H1 (cell line): ENCODE results near the gene LLGL1. TPM values are rescaled to one million over a fixed set of nuclear protein-coding genes. Genes with fewer than 3 reads are reported as not detected.

ENCODE experiments used
- CTCF ChIA-PET: fragments of 300-600 bp; sonication (Branson Sonifier 250); formaldehyde crosslinking; loops from one replicate; lab custom pipeline; 2021; ENCODE audit not compliant: partially characterized antibody; lab: Charles Lee
- POLR2A ChIA-PET: fragments of 300-600 bp; sonication (Branson Sonifier 250); formaldehyde crosslinking; loops from one replicate; lab custom pipeline; 2021; ENCODE audit warnings: inconsistent platforms; ENCODE audit not compliant: partially characterized antibody; lab: Charles Lee
- DNase-seq, 2 experiments: peaks; one replicate each; pipeline versions ENCODE4 v3.0.0 to v3.0.0-alpha.2; 2010 to 2022; ENCODE audit warnings: low spot score in 2 of 2, low read depth in 1 of 2, mixed read lengths in 1 of 2
- FAIRE-seq: peaks from 2 replicates; lab custom pipeline; 2011; peaks lifted over from hg19 to GRCh38; lab: Jason Lieb, UNC
- H2AFZ ChIP-seq: 2 replicates; pipeline ENCODE4 v1.8.1; 2012; ENCODE audit warnings: low read length, inconsistent platforms
- H2AK5ac ChIP-seq: 2 replicates; pipeline ENCODE4 v1.6.1; 2013; ENCODE audit warnings: low read depth, low read length
- H2BK120ac ChIP-seq: replicated peaks from 2 replicates; pipeline ENCODE3; 2013; ENCODE audit warnings: low read depth, low read length, inconsistent platforms
- H2BK12ac ChIP-seq: 2 replicates; pipeline ENCODE4 v1.6.1; 2013; ENCODE audit warnings: low read depth, low read length
- H2BK15ac ChIP-seq: 2 replicates; pipeline ENCODE4 v1.6.1; 2013; ENCODE audit warnings: low read length
- H2BK20ac ChIP-seq: 2 replicates; pipeline ENCODE4 v1.6.1; 2013; ENCODE audit warnings: low read length
- H2BK5ac ChIP-seq: 2 replicates; pipeline ENCODE4 v1.6.1; 2013; ENCODE audit warnings: low read depth, low read length
- H3K14ac ChIP-seq: 2 replicates; pipeline ENCODE4 v1.6.1; 2013; ENCODE audit warnings: inconsistent platforms; ENCODE audit not compliant: insufficient read length
- H3K18ac ChIP-seq: 2 replicates; pipeline ENCODE4 v1.6.1; 2013; ENCODE audit warnings: low read length; ENCODE audit errors: extremely low read depth
- H3K23ac ChIP-seq: 2 replicates; pipeline ENCODE4 v1.6.1; 2013; ENCODE audit warnings: inconsistent platforms; ENCODE audit not compliant: insufficient read length
- H3K23me2 ChIP-seq: 2 replicates; pipeline ENCODE4 v1.6.1; 2013; ENCODE audit warnings: low read depth, low read length
- H3K27ac ChIP-seq: 2 replicates; pipeline ENCODE4 v1.6.1; 2011; ENCODE audit warnings: low read depth, low read length, inconsistent platforms
- H3K27me3 ChIP-seq, 4 experiments: replicated peaks in 1 of 4; 1 replicate in 1 of 4; 2 replicates in 3 of 4; pipeline versions ENCODE4 v1.6.1 to v1.8.1; 2011 to 2013; ENCODE audit warnings: low read length in 3 of 4, mild to moderate bottlenecking in 3 of 4, inconsistent platforms in 2 of 4, mixed read lengths in 2 of 4, moderate library complexity in 1 of 4; ENCODE audit not compliant: control insufficient read depth in 3 of 4, insufficient read depth in 3 of 4; ENCODE audit errors: extremely low read depth in 1 of 4
- H3K36me3 ChIP-seq, 4 experiments: 2 replicates each; pipeline versions ENCODE4 v1.6.1 to v1.8.1; 2011 to 2013; ENCODE audit warnings: mild to moderate bottlenecking in 4 of 4, low read length in 3 of 4, moderate library complexity in 2 of 4, control low read depth in 1 of 4, inconsistent platforms in 1 of 4; ENCODE audit not compliant: insufficient read depth in 4 of 4, control insufficient read depth in 2 of 4
- H3K4ac ChIP-seq: replicated peaks from 2 replicates; pipeline ENCODE3; 2013; ENCODE audit warnings: low read length, low read depth, mixed read lengths, inconsistent platforms; ENCODE audit not compliant: insufficient read length
- H3K4me1 ChIP-seq, 4 experiments: replicated peaks in 1 of 4; 1 replicate in 1 of 4; 2 replicates in 3 of 4; pipeline versions ENCODE4 v1.6.1 to v1.8.1; 2011 to 2013; ENCODE audit warnings: low read length in 3 of 4, inconsistent platforms in 2 of 4, mixed read lengths in 1 of 4; ENCODE audit not compliant: insufficient read depth in 4 of 4, control insufficient read depth in 3 of 4
- H3K4me2 ChIP-seq, 2 experiments: 2 replicates each; pipeline versions ENCODE4 v1.6.1 to v1.8.1; 2011 to 2013; ENCODE audit warnings: low read depth in 2 of 2, low read length in 2 of 2, control low read depth in 1 of 2, inconsistent platforms in 1 of 2, mild to moderate bottlenecking in 1 of 2; ENCODE audit not compliant: insufficient read depth in 1 of 2
- H3K4me3 ChIP-seq, 4 experiments: fragments of 200-600, 300-600 bp in 1 of 4; sonication (generic), shearing (Covaris generic), sonication (Bioruptor Twin) in 1 of 4; 2 replicates each; pipeline versions ENCODE4 v1.5.1 to v1.8.1; 2011 to 2016; ENCODE audit warnings: low read length in 4 of 4, low read depth in 3 of 4, control low read depth in 2 of 4, inconsistent platforms in 2 of 4, mild to moderate bottlenecking in 2 of 4, mixed read lengths in 1 of 4, moderate library complexity in 1 of 4; ENCODE audit not compliant: insufficient read depth in 2 of 4; ENCODE audit errors: extremely low read depth in 1 of 4
- H3K56ac ChIP-seq: replicated peaks from 2 replicates; pipeline ENCODE3; 2013; ENCODE audit warnings: low read depth, mild to moderate bottlenecking, mixed read lengths, low read length, inconsistent platforms; ENCODE audit not compliant: insufficient read length
- H3K79me1 ChIP-seq: 2 replicates; pipeline ENCODE4 v1.6.1; 2013; ENCODE audit warnings: low read depth, low read length, control low read depth
- H3K79me2 ChIP-seq, 2 experiments: 2 replicates each; pipeline versions ENCODE4 v1.6.1 to v1.8.1; 2012 to 2013; ENCODE audit warnings: low read length in 2 of 2, mild to moderate bottlenecking in 2 of 2, inconsistent platforms in 1 of 2; ENCODE audit not compliant: insufficient read depth in 2 of 2, control insufficient read depth in 1 of 2
- H3K9ac ChIP-seq, 4 experiments: replicated peaks in 1 of 4; 1 replicate in 1 of 4; 2 replicates in 3 of 4; pipeline versions ENCODE4 v1.6.1 to v1.8.1; 2011 to 2013; ENCODE audit warnings: low read depth in 3 of 4, low read length in 3 of 4, control low read depth in 2 of 4, mild to moderate bottlenecking in 2 of 4, moderate library complexity in 2 of 4, inconsistent platforms in 1 of 4; ENCODE audit errors: extremely low read depth in 1 of 4
- H3K9me3 ChIP-seq, 2 experiments: 2 replicates each; pipeline versions ENCODE4 v1.6.1 to v1.8.1; 2012 to 2013; ENCODE audit warnings: mild to moderate bottlenecking in 2 of 2, moderate library complexity in 2 of 2, control low read depth in 1 of 2, inconsistent platforms in 1 of 2, low read depth in 1 of 2, low read length in 1 of 2, mixed read lengths in 1 of 2; ENCODE audit not compliant: insufficient read depth in 2 of 2
- H4K20me1 ChIP-seq, 2 experiments: replicated peaks in 1 of 2; 2 replicates each; pipeline versions ENCODE3 to v1.8.1; 2011 to 2013; ENCODE audit warnings: inconsistent platforms in 2 of 2, low read length in 2 of 2, mild to moderate bottlenecking in 1 of 2; ENCODE audit not compliant: insufficient read depth in 2 of 2, control insufficient read depth in 1 of 2
- H4K5ac ChIP-seq: 2 replicates; pipeline ENCODE4 v1.6.1; 2013; ENCODE audit warnings: low read length, low read depth, mixed read lengths, inconsistent platforms; ENCODE audit not compliant: insufficient read length
- H4K8ac ChIP-seq: 2 replicates; pipeline ENCODE4 v1.8.0; 2013; ENCODE audit warnings: mild to moderate bottlenecking, moderate library complexity, low read length, inconsistent platforms; ENCODE audit not compliant: insufficient read depth; ENCODE audit errors: extremely low read depth
- H4K91ac ChIP-seq: replicated peaks from 2 replicates; pipeline ENCODE3; 2013; ENCODE audit warnings: low read length, mixed read lengths, inconsistent platforms; ENCODE audit not compliant: insufficient read length
- BRCA1 ChIP-seq: IDR thresholded peaks from 2 replicates; pipeline ENCODE4 v1.6.1; 2012; ENCODE audit warnings: low read depth, low read length, improper control_type of control experiment
- WGBS, 2 experiments: shearing (Covaris generic) in 1 of 2; methylation state at CpG; one replicate each; pipeline versions ENCODE4 v1.1.6 to v1.1.7; 2013 to 2015; ENCODE audit warnings: low lambda C conversion rate in 2 of 2, mixed read lengths in 2 of 2, inconsistent platforms in 1 of 2, low coverage in 1 of 2, missing lambda C conversion rate in 1 of 2; ENCODE audit not compliant: insufficient replicate concordance in 2 of 2, insufficient coverage in 1 of 2, insufficient read length in 1 of 2; ENCODE audit errors: extremely low coverage in 1 of 2, missing lambda C conversion rate in 1 of 2; 5-methylcytosine and 5-hydroxymethylcytosine counted together
- polyA plus RNA-seq, 7 experiments: library from polyadenylated mRNA; depleted of rRNA in 3 of 7; stranded (reverse) in 5 of 7; unstranded in 2 of 7; fragments of >200 nt in 5 of 7; fragments of 200-250 nt in 2 of 7; gene quantifications; 1 replicate in 5 of 7; 2 replicates in 1 of 7; 4 replicates in 1 of 7; pipeline versions ENCODE4 v1.2.1 to v1.2.3, GENCODE V29; 2011 to 2013; ENCODE audit warnings: missing spikeins in 2 of 7, mixed read lengths in 2 of 7
- total RNA-seq: library from RNA; stranded (reverse); fragmentation: NEBNext Ultra II Directional; extraction: Animal tissue kit (Norgen Biotek cat#: 25700); gene quantifications from 2 replicates; pipeline ENCODE4 v1.2.1, GENCODE V29; 2021

The LLGL1 gene
- total and polyA plus RNA-seq, 2 of the 8 experiments (the other 6 are each of a cell fraction or from before 2014, with no cell fraction given), result 71.3 to 107 TPM

DNA sequence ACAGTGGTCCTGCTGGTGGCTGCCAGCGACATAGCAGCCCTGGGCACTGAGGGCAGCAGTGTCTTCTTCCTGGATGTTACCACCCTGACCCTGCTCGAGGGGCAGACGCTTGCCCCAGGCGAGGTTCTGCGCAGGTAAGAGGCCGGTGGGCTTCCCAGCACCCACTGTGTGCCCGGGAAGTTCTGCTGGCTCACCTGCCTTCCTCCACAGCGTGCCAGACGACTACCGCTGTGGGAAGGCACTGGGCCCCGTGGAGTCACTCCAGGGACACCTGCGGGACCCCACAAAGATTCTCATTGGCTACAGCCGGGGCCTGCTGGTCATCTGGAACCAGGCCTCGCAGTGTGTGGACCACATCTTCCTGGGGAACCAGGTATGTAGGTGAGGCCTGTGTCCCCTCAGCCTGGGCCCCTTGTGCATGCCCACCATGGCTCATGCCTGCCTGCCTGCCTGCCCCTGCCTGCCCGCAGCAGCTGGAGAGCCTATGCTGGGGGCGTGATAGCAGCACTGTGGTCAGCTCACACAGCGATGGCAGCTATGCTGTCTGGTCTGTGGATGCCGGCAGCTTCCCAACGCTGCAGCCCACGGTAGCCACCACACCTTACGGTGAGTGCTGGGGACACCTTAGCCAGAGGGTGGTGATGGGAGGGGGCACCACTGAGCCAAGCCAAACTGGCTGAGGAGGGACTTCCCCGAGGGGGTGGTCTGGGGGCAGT, 8.5 kb downstream of the LLGL1 start:
- H3K79me2 ChIP-seq, result peaks cover 0 to 35% of the 10 kb centered on the region in 2 experiments; a peak in 3 of 4 replicates
- H3K56ac ChIP-seq, result no peak overlapping the region
- peaks cover 28 to 54% (median 39%) of the 10 kb centered on the region in 4 experiments; a peak in 7 of 8 replicates for H3K36me3 ChIP-seq
- no peaks in the 10 kb centered on the region for H3K23me2 ChIP-seq
- H3K14ac ChIP-seq, result no peak overlapping the region
- H2BK12ac ChIP-seq, result no peak overlapping the region
- H4K20me1 ChIP-seq, result peaks cover 13 to 29% of the 10 kb centered on the region in 2 experiments
- H3K27ac ChIP-seq, result no peak overlapping the region
- H4K91ac ChIP-seq, result no peak overlapping the region
- WGBS, 2 experiments, result 93% methylated on average over 22 of the region's 22 CpGs; no CpG with 5 or more reads in 1 of the 2 experiments
- no peak overlapping the region for H2AFZ ChIP-seq
- DNase-seq, result no peak
- H3K23ac ChIP-seq, result no peak overlapping the region
- H2AK5ac ChIP-seq, result no peak overlapping the region
- H3K4me1 ChIP-seq, result peaks cover 0 to 4% (median 0%) of the 10 kb centered on the region in 4 experiments; a peak in 1 of 7 replicates
- no peak overlapping the region for H3K9ac ChIP-seq
- H3K27me3 ChIP-seq, result peaks cover 0 to 2% (median 0%) of the 10 kb centered on the region in 4 experiments; a peak in 1 of 7 replicates
- no peaks in the 10 kb centered on the region for H3K9me3 ChIP-seq
- no peak for FAIRE-seq
- H3K18ac ChIP-seq, result no peak overlapping the region
- no peak overlapping the region for H3K4me2 ChIP-seq
- H4K5ac ChIP-seq, result no peak overlapping the region
- H3K79me1 ChIP-seq, result peaks cover 22% of the 10 kb centered on the region
- H2BK20ac ChIP-seq, result no peak overlapping the region
- no peak overlapping the region for H2BK15ac ChIP-seq
- no peak overlapping the region for H2BK120ac ChIP-seq
- H2BK5ac ChIP-seq, result no peak overlapping the region
- POLR2A ChIA-PET, result interaction anchor here (0.7 to 1.6 kb wide), 3 partner anchors 10 to 20 kb away, joined by 3 to 11 read pairs (median 3); no protein-coding TSS in a partner anchor
- no peak overlapping the region for H4K8ac ChIP-seq
- H3K4me3 ChIP-seq, result no peak overlapping the region
- CTCF ChIA-PET, result interaction anchor here (1.0 to 8.4 kb wide), 3 partner anchors 7 to 18 kb away, joined by 3 to 76 read pairs (median 18); no protein-coding TSS in a partner anchor
- H3K4ac ChIP-seq, result no peak overlapping the region
- no peak for TF ChIP-seq BRCA1
